GM18870 (cell line): ENCODE measurements around the gene UGCG.

Experiments used
- ATAC-seq: cut with Tn5 transposase; IDR thresholded peaks from one replicate; pipeline ENCODE4 v1.9.1; 2021; ENCODE audit warnings: moderate library complexity; ENCODE audit not compliant: unreplicated experiment

The UGCG gene

DNA sequence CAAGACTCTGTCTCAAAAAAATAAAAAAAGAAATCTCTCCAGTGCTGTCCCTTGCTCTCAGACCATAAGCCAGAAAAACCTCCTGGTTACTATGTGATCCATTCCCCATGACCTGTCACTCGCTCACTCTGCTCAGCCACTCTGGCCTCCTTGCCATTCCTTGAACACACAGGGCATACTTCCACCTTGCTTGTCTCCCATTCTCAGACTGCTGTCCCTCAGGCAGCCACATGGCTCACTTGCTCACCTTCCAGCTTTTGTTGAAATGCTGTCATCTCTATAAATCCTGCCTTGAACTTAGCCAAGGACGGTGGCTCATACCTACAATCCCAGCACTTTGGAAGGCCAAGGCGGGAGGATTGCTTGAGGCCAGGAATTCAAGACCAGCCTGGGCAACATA lies 82.9 kb downstream of the UGCG start:
- ATAC-seq = no peak

DNA sequence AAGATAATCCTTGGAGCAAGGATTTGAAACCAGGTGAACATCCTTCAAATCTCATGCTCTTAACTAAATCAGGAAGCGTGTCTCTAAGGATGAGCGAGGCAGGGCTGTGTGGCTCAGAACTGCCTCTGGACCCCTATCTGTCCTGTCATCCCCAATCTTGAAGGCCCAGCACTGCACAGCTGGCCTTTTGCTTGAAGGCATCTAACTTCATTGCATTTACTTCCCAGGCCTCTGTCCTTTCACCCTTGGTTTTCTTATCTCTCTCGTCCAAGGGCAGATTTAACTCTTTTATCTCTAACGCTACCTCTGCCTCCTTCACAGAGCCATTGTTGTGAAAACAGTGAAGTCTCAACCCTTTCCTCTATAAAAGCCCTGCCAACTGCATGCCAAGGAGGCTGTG lies 83.8 kb downstream of the UGCG start:
- ATAC-seq = no peak

DNA sequence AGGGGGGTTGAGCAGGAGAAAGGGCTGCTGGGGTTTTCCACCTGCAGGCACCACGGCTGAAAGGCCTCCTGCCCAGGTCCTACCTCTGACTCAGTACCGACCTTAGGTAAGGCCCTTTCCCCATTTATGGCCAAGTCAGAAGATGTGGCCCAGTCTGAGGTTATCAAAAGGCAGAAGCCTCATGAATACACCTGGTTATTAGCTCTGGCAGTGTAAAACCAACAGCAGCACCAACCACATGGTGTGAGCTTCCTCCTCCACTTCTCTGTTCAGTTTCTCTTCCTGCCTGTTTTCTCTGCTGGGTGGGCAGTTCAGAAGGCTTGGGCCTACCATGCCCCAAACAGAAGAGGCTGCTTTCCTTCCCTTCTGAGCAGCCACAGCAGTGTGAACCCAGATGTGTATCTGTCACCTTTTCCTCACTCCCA lies 86.9 kb downstream of the UGCG start:
- ATAC-seq = peak; percentile 62

DNA sequence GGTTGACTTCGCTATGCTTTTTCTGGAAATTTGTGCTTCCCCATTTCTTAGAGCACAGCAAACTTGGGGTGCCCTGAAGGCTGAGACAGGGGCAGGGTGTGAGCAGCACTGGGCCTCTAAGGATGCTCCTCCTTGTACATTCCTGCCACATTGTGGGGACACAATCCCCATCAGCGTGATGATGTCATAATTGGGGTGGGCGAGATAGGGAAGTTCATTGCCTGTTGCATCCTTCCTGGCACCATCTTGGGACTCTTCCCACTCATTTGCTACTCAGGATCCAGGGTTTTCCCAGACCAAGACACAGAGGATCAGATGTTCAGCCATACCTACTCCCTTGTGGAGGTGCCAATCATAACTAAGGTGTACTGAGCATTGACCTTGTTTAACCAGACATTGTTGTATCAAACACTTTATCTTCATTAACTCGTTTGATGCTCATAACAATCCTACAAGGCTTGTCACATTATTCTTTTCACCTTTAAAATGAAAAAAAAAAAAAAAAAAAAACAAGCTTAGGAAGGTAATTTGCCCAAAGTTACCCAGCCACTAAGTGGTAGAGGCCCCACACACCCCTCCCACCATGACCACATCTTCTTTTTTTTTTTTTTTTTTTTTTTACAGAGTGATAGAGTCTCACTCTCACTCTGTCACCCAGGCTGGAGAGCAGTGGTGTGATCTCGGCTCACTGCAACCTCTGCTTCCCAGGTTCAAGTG lies 87.6 kb downstream of the UGCG start:
- ATAC-seq = no peak
